HG02973 (cell line): ENCODE results near the gene MEGF9.
"Not testable (repeated sequence)": the region's sequence is repeated elsewhere in the genome, so short reads cannot be mapped to it uniquely, and the experiment has no call there.

Experiments
- ATAC-seq: cut with Tn5 transposase; IDR thresholded peaks from one replicate; pipeline ENCODE4 v1.9.1; 2021; ENCODE audit warnings: moderate library complexity; ENCODE audit not compliant: unreplicated experiment

The MEGF9 gene

GRCh38 chr9:120659676-120660075 lies 54.6 kb downstream of the MEGF9 start:
- ATAC-seq, result no peak

GRCh38 chr9:120659209-120659608 lies 55.1 kb downstream of the MEGF9 start:
- ATAC-seq, result no peak

- peak; percentile 78 for ATAC-seq
These were observed 59.2 kb downstream of the MEGF9 start for GRCh38 chr9:120655005-120655622.

- ATAC-seq, result no peak
These were observed 60.0 kb downstream of the MEGF9 start for GRCh38 chr9:120654272-120654671.

GRCh38 chr9:120653762-120654161 lies 60.5 kb downstream of the MEGF9 start:
- ATAC-seq, result no peak

- ATAC-seq, result no peak
These were observed 61.3 kb downstream of the MEGF9 start for GRCh38 chr9:120652934-120653333.

- no peak for ATAC-seq
These were observed 63.9 kb downstream of the MEGF9 start for GRCh38 chr9:120650352-120650751.

GRCh38 chr9:120648581-120649197 lies 65.6 kb downstream of the MEGF9 start:
- ATAC-seq, result no peak

- no peak for ATAC-seq
These were observed 67.3 kb downstream of the MEGF9 start for GRCh38 chr9:120646948-120647347.

GRCh38 chr9:120645760-120646159 lies 68.5 kb downstream of the MEGF9 start:
- ATAC-seq, result no peak

GRCh38 chr9:120643061-120643460 lies 71.2 kb downstream of the MEGF9 start:
- ATAC-seq, result no peak

GRCh38 chr9:120642129-120642770 lies 72.0 kb downstream of the MEGF9 start:
- ATAC-seq, result no peak

- not testable (repeated sequence) for ATAC-seq
These were observed 73.4 kb downstream of the MEGF9 start for GRCh38 chr9:120640874-120641273.

GRCh38 chr9:120640380-120640779 lies 73.9 kb downstream of the MEGF9 start:
- ATAC-seq, result no peak

- no peak for ATAC-seq
These were observed 76.4 kb downstream of the MEGF9 start for GRCh38 chr9:120637919-120638318.

- no peak for ATAC-seq
These were observed 77.9 kb downstream of the MEGF9 start for GRCh38 chr9:120636194-120636957.

- no peak for ATAC-seq
These were observed 79.3 kb downstream of the MEGF9 start for GRCh38 chr9:120635011-120635410.

GRCh38 chr9:120630333-120630732 lies 83.9 kb downstream of the MEGF9 start:
- ATAC-seq, result no peak

- not testable (repeated sequence) for ATAC-seq
These were observed 85.3 kb downstream of the MEGF9 start for GRCh38 chr9:120628925-120629497.

GRCh38 chr9:120628207-120628924 lies 85.9 kb downstream of the MEGF9 start:
- ATAC-seq, result no peak

GRCh38 chr9:120627073-120627472 lies 87.2 kb downstream of the MEGF9 start:
- ATAC-seq, result no peak
